Suprapubic skin (tissue), 3 donors: ENCODE results near the gene KDM6A.

Experiments
- POLR2A ChIP-seq, 2 donors: fragments of 450-650 bp; IDR thresholded peaks; one replicate each; pipeline ENCODE4 v1.6.1; 2017; ENCODE audit warnings: antibody characterized with exemption in 2 of 2, mild to moderate bottlenecking in 2 of 2, moderate library complexity in 2 of 2
- TF ChIP-seq, protein P1 (sequence below), 2 donors: fragments of 200-600 bp in 1 of 2; fragments of 450-650 bp in 1 of 2; sonication (generic) in 1 of 2; IDR thresholded peaks; one replicate each; pipeline ENCODE4 v1.5.1; 2016 to 2019; ENCODE audit warnings: antibody characterized with exemption in 2 of 2, mild to moderate bottlenecking in 1 of 2, moderate library complexity in 1 of 2

DNA sequence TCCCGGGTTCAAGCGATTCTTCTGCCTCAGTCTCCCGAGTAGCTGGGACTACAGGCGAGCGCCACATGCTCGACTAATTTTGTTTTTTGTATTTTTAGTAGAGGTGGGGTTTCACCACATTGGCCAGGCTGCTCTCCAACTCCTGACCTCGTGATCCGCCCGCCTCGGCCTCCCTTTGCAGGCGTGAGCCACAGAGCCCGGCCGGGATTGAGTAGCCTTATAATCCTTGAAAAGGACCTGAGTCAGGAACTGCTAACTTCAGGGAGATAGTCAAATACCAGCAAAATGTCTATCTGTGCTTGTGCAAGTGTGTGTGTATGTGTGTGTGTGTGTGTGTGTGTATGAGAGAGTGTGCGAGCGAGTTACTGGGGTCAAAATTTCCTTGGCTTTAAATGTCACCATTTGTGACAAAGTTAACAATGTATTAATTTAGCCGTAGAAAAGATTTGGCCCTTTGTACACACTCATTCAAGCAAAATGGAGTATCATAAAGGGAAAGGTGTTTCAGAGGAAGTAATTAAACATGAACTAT is 1.8 kb upstream of the KDM6A start:
- no peak for TF ChIP-seq POLR2A (IDR thresholded peaks at IDR 0.05)
- TF ChIP-seq, protein P1, sequence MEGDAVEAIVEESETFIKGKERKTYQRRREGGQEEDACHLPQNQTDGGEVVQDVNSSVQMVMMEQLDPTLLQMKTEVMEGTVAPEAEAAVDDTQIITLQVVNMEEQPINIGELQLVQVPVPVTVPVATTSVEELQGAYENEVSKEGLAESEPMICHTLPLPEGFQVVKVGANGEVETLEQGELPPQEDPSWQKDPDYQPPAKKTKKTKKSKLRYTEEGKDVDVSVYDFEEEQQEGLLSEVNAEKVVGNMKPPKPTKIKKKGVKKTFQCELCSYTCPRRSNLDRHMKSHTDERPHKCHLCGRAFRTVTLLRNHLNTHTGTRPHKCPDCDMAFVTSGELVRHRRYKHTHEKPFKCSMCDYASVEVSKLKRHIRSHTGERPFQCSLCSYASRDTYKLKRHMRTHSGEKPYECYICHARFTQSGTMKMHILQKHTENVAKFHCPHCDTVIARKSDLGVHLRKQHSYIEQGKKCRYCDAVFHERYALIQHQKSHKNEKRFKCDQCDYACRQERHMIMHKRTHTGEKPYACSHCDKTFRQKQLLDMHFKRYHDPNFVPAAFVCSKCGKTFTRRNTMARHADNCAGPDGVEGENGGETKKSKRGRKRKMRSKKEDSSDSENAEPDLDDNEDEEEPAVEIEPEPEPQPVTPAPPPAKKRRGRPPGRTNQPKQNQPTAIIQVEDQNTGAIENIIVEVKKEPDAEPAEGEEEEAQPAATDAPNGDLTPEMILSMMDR (IDR thresholded peaks at IDR 0.05) = no peak
